Neuronal stem cell (in vitro differentiated cells): ENCODE data around the gene RBP5. TPM values are rescaled to one million over a fixed set of nuclear protein-coding genes. Genes with fewer than 3 reads are reported as not detected.

Source experiments
- small RNA-seq: library from polyadenylated mRNA; stranded (forward); fragments of <200 nt; extraction: miRNeasy Mini kit (QIAGEN cat#:217004); gene quantifications from one replicate; pipeline ENCODE3, GENCODE V24; 2013; ENCODE audit not compliant: insufficient read depth

RBP5 gene

Small RNAs within 50 kb of the gene (small RNA-seq; reads per million reads assigned to genes)
- not detected for gene RNU6-485P
